ENCODE measurements around the gene EPS15.

EPS15 gene

GRCh38 chr1:51433269-51433971, 85.6 kb downstream of the EPS15 start:
- no peak for TF ChIP-seq CTCF (IDR thresholded peaks at IDR 0.05; ENCODE audit: extremely low read depth, insufficient read depth, missing control alignments)
- no peak for DNase-seq (ENCODE audit: low spot score)
- in situ Hi-C loops (cut with MboI; ENCODE audit: low pct_unique_long_range_greater_than_20kb, low sequenced_read_pairs, unreplicated experiment): no loop called here

- in situ Hi-C loops (cut with MboI; ENCODE audit: low pct_unique_long_range_greater_than_20kb, low sequenced_read_pairs, unreplicated experiment): no loop called here
- DNase-seq (ENCODE audit: low spot score): no peak
- no peak for TF ChIP-seq CTCF (IDR thresholded peaks at IDR 0.05; ENCODE audit: extremely low read depth, insufficient read depth, missing control alignments)
Measured at GRCh38 chr1:51432146-51432545, 86.9 kb downstream of the EPS15 start.

DNA sequence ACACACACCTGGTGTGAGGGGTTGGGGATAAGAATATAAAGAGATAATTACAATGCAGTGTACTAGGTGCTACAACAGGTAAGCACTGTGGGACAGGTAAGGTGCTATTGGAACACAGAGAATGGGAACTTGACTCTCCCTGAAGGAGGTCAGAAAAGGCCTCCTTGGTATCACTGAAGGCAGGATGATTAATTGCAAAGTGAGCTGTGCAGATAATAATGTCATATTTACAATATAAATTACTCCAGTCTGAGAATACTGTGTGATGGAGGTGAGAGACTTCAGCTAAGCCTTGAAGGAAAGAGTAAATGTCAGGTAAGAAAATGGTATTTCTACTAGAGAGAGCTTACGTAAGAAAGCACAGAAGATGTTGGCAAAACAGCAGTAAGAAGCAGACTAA, 91.6 kb downstream of the EPS15 start:
- no peak for DNase-seq (ENCODE audit: low spot score)
- no peak for TF ChIP-seq CTCF (IDR thresholded peaks at IDR 0.05; ENCODE audit: extremely low read depth, insufficient read depth, missing control alignments)
- in situ Hi-C loops (cut with MboI; ENCODE audit: low pct_unique_long_range_greater_than_20kb, low sequenced_read_pairs, unreplicated experiment): no loop called here

DNA sequence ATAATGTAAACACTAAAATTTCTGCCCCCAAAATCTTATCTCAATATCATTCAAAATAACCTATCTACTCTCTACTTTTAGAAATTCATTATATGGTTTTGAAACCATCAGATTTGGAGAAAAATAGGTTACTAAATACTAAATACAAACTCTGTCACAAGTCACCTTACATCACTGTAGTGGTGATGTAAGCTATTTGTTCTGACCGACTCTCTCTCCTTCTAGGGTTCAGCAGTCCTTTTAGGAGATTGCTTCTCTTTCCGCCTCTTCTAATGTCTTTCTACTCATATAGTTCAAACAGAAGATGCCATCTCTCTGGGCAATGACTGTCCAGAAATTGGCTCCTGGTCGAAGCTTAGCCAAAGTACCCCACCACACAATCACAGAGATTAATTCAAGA, 93.1 kb downstream of the EPS15 start:
- TF ChIP-seq CTCF (IDR thresholded peaks at IDR 0.05; ENCODE audit: extremely low read depth, insufficient read depth, missing control alignments): no peak
- no peak for DNase-seq (ENCODE audit: low spot score)

GRCh38 chr1:51425273-51425672, 93.8 kb downstream of the EPS15 start:
- in situ Hi-C loops (cut with MboI; ENCODE audit: low pct_unique_long_range_greater_than_20kb, low sequenced_read_pairs, unreplicated experiment): no loop called here
- no peak for TF ChIP-seq CTCF (IDR thresholded peaks at IDR 0.05; ENCODE audit: extremely low read depth, insufficient read depth, missing control alignments)
- DNase-seq (ENCODE audit: low spot score): no peak

More for the DNA sequence above, 93.1 kb downstream of the EPS15 start:
- in situ Hi-C loops (cut with MboI; ENCODE audit: low pct_unique_long_range_greater_than_20kb, low sequenced_read_pairs, unreplicated experiment): no loop called here

GRCh38 chr1:51423073-51423821, 95.8 kb downstream of the EPS15 start:
- no peak for DNase-seq (ENCODE audit: low spot score)
- TF ChIP-seq CTCF (IDR thresholded peaks at IDR 0.05; ENCODE audit: extremely low read depth, insufficient read depth, missing control alignments): no peak
- in situ Hi-C loops (cut with MboI; ENCODE audit: low pct_unique_long_range_greater_than_20kb, low sequenced_read_pairs, unreplicated experiment): no loop called here
